HG03521 (cell line): ENCODE results near the gene EEF1AKMT4.
"Not testable (repeated sequence)": the region's sequence is repeated elsewhere in the genome, so short reads cannot be mapped to it uniquely, and the experiment has no call there.

ENCODE experiments used
- ATAC-seq: cut with Tn5 transposase; IDR thresholded peaks from one replicate; pipeline ENCODE4 v1.9.1; 2021; ENCODE audit warnings: mild to moderate bottlenecking, moderate library complexity; ENCODE audit not compliant: unreplicated experiment

Gene EEF1AKMT4

GRCh38 chr3:184259878-184260723 is 10.6 kb downstream of the EEF1AKMT4 start:
- no peak for ATAC-seq

- ATAC-seq, result no peak
These were observed 11.3 kb downstream of the EEF1AKMT4 start for GRCh38 chr3:184260724-184261269.

GRCh38 chr3:184261270-184261853 is 11.9 kb downstream of the EEF1AKMT4 start, which contains the start of gene CAMK2N2:
Gene CAMK2N2, minus strand, starts transcription at chr3:184261553. Its CDS starts 268 bp downstream, at chr3:184261285.
- no peak for ATAC-seq

- no peak for ATAC-seq
These were observed 12.6 kb downstream of the EEF1AKMT4 start for GRCh38 chr3:184261854-184262763.

- ATAC-seq, result no peak
These were observed 13.3 kb downstream of the EEF1AKMT4 start for GRCh38 chr3:184262764-184263179.

GRCh38 chr3:184267249-184267648 is 17.8 kb downstream of the EEF1AKMT4 start:
- not testable (repeated sequence) for ATAC-seq

GRCh38 chr3:184272269-184272668 is 22.8 kb downstream of the EEF1AKMT4 start:
- ATAC-seq, result no peak

- no peak for ATAC-seq
These were observed 25.9 kb downstream of the EEF1AKMT4 start for GRCh38 chr3:184275381-184275701.

GRCh38 chr3:184275961-184276910 is 26.8 kb downstream of the EEF1AKMT4 start, which contains the start of gene ECE2:
Gene ECE2, plus strand, starts transcription at chr3:184276022. Its CDS starts 132 bp downstream, at chr3:184276154.
- no peak for ATAC-seq

GRCh38 chr3:184277366-184277765 is 27.9 kb downstream of the EEF1AKMT4 start:
- no peak for ATAC-seq

GRCh38 chr3:184282941-184283340 is 33.5 kb downstream of the EEF1AKMT4 start:
- no peak for ATAC-seq

- ATAC-seq, result no peak
These were observed 34.2 kb downstream of the EEF1AKMT4 start for GRCh38 chr3:184283681-184284080.

GRCh38 chr3:184284696-184285095 is 35.2 kb downstream of the EEF1AKMT4 start:
- ATAC-seq, result no peak

- ATAC-seq, result no peak
These were observed 40.0 kb downstream of the EEF1AKMT4 start for GRCh38 chr3:184289426-184289938.

GRCh38 chr3:184290331-184290730 is 40.9 kb downstream of the EEF1AKMT4 start:
- no peak for ATAC-seq

GRCh38 chr3:184291044-184291737 is 41.7 kb downstream of the EEF1AKMT4 start:
- ATAC-seq, result no peak

- no peak for ATAC-seq
These were observed 42.4 kb downstream of the EEF1AKMT4 start for GRCh38 chr3:184291738-184292445.

- no peak for ATAC-seq
These were observed 46.3 kb downstream of the EEF1AKMT4 start for GRCh38 chr3:184295771-184296170.
